ENCODE measurements around the gene CXCL10.

DNA sequence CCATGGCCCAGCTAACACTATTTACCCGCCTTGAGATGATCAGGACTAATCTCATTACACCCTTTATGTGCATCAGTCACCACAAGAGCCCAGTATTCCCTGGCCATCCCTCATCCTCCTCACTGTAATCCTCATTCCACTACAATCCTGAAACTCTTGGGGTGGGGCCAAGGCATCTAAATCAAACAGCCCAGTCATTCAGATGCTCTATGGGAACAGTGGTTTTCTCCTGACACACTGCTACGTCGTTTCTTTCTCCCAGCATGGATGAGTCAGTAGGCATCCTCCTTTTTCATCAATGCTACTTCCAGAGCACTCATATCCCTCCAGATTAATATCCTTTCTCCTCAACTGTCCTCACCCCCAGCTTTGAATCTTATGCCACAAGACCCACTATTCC, 38.2 kb downstream of the CXCL10 start:
- TF ChIP-seq TAF1 (IDR thresholded peaks at IDR 0.05; ENCODE audit: borderline replicate concordance, insufficient read depth, low read length) (no peak), POLR2AphosphoS5 (IDR thresholded peaks at IDR 0.05; ENCODE audit: low read depth, low read length) (no peak), SIN3A (IDR thresholded peaks at IDR 0.05; ENCODE audit: borderline replicate concordance, insufficient read depth, low read length) (no peak), REST (IDR thresholded peaks at IDR 0.05; ENCODE audit: insufficient read depth in 1 of 2, low read depth in 2 of 2, low read length in 2 of 2) (no peak), FOXP2 (optimal IDR thresholded peaks at IDR 0.05; ENCODE audit: borderline replicate concordance, extremely low read depth, extremely low read length, insufficient read depth) (no peak)
